ENCODE measurements around the gene SPDYE5. TPM values are rescaled to one million over a fixed set of nuclear protein-coding genes. Genes with fewer than 3 reads are reported as not detected.

SPDYE5 gene
- total RNA-seq, 1 experiment from 2014 or later, result not detected

- no peaks in the 10 kb centered on the region for H3K79me2 ChIP-seq (ENCODE audit: insufficient read depth, low read length)
- no peak overlapping the region for H3K18ac ChIP-seq (ENCODE audit: insufficient read length, low read depth, low read length)
- H2BK5ac ChIP-seq (ENCODE audit: insufficient read length, low read length), result no peak overlapping the region
- no peaks in the 10 kb centered on the region for H4K20me1 ChIP-seq (ENCODE audit: control insufficient read depth, insufficient read depth, insufficient read length)
- no peaks in the 10 kb centered on the region for H3K79me1 ChIP-seq (ENCODE audit: insufficient read depth, low read depth, low read length, poor library complexity, severe bottlenecking)
- H3K14ac ChIP-seq (ENCODE audit: insufficient read depth, low read length), result no peak overlapping the region
- H2BK20ac ChIP-seq (ENCODE audit: low read depth, low read length, poor library complexity, severe bottlenecking), result no peak overlapping the region
- no peak overlapping the region for H2BK15ac ChIP-seq (ENCODE audit: low read depth, low read length)
- no peak overlapping the region for H3K4me2 ChIP-seq (ENCODE audit: insufficient read depth, insufficient read length, low read length)
- peaks cover 4 to 7% of the 10 kb centered on the region in 2 experiments for H3K4me1 Mint-ChIP-seq
- no peak overlapping the region for H3K4ac ChIP-seq (ENCODE audit: low read depth, low read length)
- H3K23ac ChIP-seq (ENCODE audit: insufficient read length, low read depth, low read length), result no peak overlapping the region
- no peak overlapping the region for H3K56ac ChIP-seq (ENCODE audit: insufficient read length, low read depth, low read length)
- no CpG with 5 or more reads among the region's 8 CpGs for WGBS (ENCODE audit: extremely low coverage, insufficient read length, low lambda C conversion rate)
- H3K36me3 Mint-ChIP-seq (ENCODE audit: insufficient read depth in 1 of 3, low read depth in 3 of 3), result peaks cover 27 to 59% (median 44%) of the 10 kb centered on the region in 3 experiments; a peak in 6 of 7 replicates
- H3K9me3 ChIP-seq (ENCODE audit: control insufficient read depth, low read depth, low read length), result no peaks in the 10 kb centered on the region
- DNase-seq, result no peak
- H4K8ac ChIP-seq (replicated peaks; ENCODE audit: insufficient read length, low read depth, low read length), result no peak overlapping the region
- H2BK120ac ChIP-seq (ENCODE audit: low read depth, low read length, poor library complexity, severe bottlenecking), result no peak overlapping the region
- H4K5ac ChIP-seq (ENCODE audit: insufficient read length, low read depth, low read length), result no peak overlapping the region
- H2AFZ ChIP-seq (ENCODE audit: low read length), result no peak overlapping the region
- H3K27me3 Mint-ChIP-seq (ENCODE audit: low read depth), result no peaks in the 10 kb centered on the region
- no peaks in the 10 kb centered on the region for H3K23me2 ChIP-seq (ENCODE audit: insufficient read length, low read depth, low read length, poor library complexity, severe bottlenecking)
- H3K4me3 Mint-ChIP-seq, result no peak overlapping the region
- H3T11ph ChIP-seq (ENCODE audit: low read length), result no peak overlapping the region
- TF ChIP-seq CTCF (conservative IDR thresholded peaks at IDR 0.05), result no peak
- H3K27me3 ChIP-seq (ENCODE audit: insufficient read depth, low read length), result no peaks in the 10 kb centered on the region
- no peak overlapping the region for H2BK12ac ChIP-seq (ENCODE audit: insufficient read length, low read depth, low read length)
- peaks cover 3% of the 10 kb centered on the region; the same call in 1 of the 2 replicates for H3K4me1 ChIP-seq (ENCODE audit: insufficient read depth, low read length)
- no peaks in the 10 kb centered on the region for H3K9me3 Mint-ChIP-seq
- H3K27ac ChIP-seq (ENCODE audit: insufficient read length, low read depth, low read length), result no peak overlapping the region
- no peak overlapping the region for H3K9ac ChIP-seq (ENCODE audit: extremely low read depth, insufficient read length, low read length)
- H4K91ac ChIP-seq (ENCODE audit: insufficient read length, low read depth, low read length), result no peak overlapping the region
- H3K27ac Mint-ChIP-seq, result no peak overlapping the region; a peak in 1 of 7 replicates
- no peak overlapping the region for H2AK5ac ChIP-seq (ENCODE audit: insufficient read length, low read length)
Observed at GRCh38 chr7:75534727-75535307, 42.7 kb downstream of the SPDYE5 start.
